ENCODE measurements around the gene SH3RF3.

GRCh38 chr2:109478906-109479493 lies 350.0 kb downstream of the SH3RF3 start:
- TF ChIP-seq BACH1 (IDR thresholded peaks at IDR 0.05; ENCODE audit: borderline replicate concordance) (no peak), TAF1 (IDR thresholded peaks at IDR 0.05; ENCODE audit: borderline replicate concordance, low read depth, low read length) (no peak)

Measured in GM12878 (cell line).